Astrocyte of the cerebellum (primary cell): Measurements from ENCODE around the gene DTNBP1.

Experiments used
- DNase-seq: peaks from one replicate; pipeline ENCODE4 v3.0.0-alpha.2; 2011; ENCODE audit warnings: low read depth
- H3K4me3 ChIP-seq: 2 replicates; pipeline ENCODE4 v1.5.1; 2011; ENCODE audit warnings: mild to moderate bottlenecking, low read depth, low read length, moderate library complexity
- in situ Hi-C: cut with HindIII; loops from 2 replicates; pipeline ENCODE4 v1.10.0; 2017; ENCODE audit warnings: low sequenced_read_pairs
- TF ChIP-seq, protein P1 (sequence below): IDR thresholded peaks from 2 replicates; pipeline ENCODE4 v1.5.1; 2012; ENCODE audit warnings: low read length, low read depth, moderate library complexity, mild to moderate bottlenecking; ENCODE audit errors: missing control alignments

DTNBP1 gene

DNA sequence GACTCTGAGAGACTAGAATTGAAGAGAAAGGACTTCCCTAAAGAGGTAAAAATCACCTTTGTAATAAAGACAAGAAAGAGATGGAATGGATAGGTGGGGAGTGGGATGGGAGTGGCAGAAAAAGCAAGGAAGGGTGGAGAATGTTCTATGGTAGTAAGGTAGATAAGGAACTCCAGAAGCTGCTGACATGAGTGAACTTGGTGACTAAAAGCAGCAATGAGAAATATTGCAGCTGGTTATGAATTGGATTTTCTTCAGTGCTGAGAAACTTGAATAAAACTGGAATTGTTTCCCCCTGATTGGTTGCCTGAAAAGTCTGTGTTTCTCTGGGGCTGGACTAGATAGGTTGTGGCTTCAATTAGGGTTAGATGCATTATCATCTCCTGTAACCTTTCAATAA is 15.7 kb upstream of the DTNBP1 start:
- no peak overlapping the region for H3K4me3 ChIP-seq
- in situ Hi-C loops = loop anchor here (25.0 kb wide), 1 partner anchor 509 kb away; no protein-coding TSS in a partner anchor
- TF ChIP-seq, protein P1, sequence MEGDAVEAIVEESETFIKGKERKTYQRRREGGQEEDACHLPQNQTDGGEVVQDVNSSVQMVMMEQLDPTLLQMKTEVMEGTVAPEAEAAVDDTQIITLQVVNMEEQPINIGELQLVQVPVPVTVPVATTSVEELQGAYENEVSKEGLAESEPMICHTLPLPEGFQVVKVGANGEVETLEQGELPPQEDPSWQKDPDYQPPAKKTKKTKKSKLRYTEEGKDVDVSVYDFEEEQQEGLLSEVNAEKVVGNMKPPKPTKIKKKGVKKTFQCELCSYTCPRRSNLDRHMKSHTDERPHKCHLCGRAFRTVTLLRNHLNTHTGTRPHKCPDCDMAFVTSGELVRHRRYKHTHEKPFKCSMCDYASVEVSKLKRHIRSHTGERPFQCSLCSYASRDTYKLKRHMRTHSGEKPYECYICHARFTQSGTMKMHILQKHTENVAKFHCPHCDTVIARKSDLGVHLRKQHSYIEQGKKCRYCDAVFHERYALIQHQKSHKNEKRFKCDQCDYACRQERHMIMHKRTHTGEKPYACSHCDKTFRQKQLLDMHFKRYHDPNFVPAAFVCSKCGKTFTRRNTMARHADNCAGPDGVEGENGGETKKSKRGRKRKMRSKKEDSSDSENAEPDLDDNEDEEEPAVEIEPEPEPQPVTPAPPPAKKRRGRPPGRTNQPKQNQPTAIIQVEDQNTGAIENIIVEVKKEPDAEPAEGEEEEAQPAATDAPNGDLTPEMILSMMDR = no peak
- DNase-seq = no peak

DNA sequence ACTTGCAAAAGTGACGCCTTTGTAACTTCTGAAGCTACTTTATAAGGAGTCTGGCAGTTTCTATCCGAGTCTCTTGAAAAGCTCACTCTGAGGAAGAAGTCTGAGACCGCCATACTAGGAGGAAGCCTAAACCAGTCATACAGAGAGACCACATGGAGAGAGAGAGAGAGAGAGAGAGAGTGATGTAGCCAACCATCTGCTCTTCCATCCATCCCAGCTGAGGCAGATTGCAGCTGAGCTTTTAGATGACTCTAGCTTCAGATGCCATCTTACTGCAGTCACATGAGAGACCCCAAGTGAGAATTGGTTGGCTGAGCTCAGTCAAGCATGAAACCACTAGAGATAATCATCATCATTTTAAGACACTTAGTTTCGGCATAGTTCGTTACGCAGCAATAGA is 15.0 kb upstream of the DTNBP1 start:
- in situ Hi-C loops = loop anchor here (25.0 kb wide), 1 partner anchor 509 kb away; no protein-coding TSS in a partner anchor
- no peak overlapping the region for H3K4me3 ChIP-seq
- DNase-seq = no peak
- TF ChIP-seq, protein P1 = no peak

DNA sequence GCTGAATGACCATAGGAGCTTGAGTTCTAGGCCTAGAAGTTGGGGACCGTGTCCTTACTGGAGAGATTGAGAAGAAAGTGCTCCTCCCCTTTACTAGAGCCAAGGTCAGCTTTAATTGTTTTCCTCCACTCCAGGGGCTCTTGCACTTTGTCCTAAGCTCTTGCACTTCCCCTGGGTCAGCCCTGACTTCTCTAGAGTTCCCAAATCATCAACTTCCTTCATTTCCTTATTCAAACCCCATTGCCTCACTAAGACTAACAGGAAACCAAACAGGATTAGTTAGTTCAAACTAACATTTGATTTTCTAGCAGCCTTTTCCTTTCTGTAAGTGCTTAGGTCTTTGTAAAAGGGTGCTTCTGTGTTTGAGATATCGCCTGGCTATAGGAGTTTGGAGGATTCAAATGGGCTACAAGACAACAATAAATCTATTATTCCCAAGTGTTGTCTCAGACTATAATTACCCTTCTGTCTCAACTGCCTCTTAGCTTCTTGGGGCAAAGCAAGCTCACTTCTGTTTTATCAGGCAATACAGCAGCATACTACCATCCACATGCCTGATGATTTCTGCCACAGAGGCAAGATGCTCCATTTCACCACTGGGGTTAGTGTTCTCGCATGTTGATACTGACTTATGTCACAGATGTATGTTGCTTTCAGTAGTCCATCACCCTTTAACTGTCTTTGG is 12.8 kb upstream of the DTNBP1 start:
- TF ChIP-seq, protein P1 = no peak
- no peak for DNase-seq
- in situ Hi-C loops = loop anchor here (25.0 kb wide), 1 partner anchor 512 kb away; no protein-coding TSS in a partner anchor
- H3K4me3 ChIP-seq = no peak overlapping the region

DNA sequence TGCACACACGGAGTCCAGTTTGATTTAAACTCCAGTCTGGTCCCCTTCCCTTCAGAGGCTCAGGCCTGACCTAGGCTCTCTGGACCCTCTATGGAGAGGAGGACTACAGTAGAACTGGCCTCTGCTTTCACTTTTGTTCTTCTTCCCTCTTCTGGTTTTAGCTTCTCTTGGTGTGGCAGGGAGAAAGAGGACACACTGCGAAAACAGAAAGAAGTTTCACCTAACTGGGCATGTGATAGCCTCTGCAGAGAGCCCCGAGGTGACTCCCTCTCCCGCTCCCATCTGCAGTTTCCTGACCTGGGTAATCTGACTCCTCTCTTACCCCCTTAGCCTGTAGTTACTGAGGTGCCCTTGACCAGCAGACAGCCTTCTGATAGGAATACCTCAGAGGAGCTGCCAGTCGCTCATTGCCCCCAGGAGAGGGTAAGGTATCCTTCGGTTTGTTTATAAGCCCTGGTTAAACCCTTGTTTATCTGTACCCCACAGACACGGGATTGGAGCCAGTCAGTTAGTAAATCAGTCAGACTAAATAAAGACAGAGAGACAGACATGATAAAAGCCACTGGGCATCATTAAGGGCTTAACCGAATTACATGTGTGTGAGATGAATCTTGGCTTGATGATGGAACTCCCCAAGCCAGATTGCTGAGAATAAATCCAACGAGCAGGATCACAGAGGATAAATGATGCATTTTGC is 12.0 kb upstream of the DTNBP1 start:
- TF ChIP-seq, protein P1 = no peak
- in situ Hi-C loops = loop anchor here (25.0 kb wide), 1 partner anchor 512 kb away; no protein-coding TSS in a partner anchor
- no peak for DNase-seq
- H3K4me3 ChIP-seq = no peak overlapping the region

DNA sequence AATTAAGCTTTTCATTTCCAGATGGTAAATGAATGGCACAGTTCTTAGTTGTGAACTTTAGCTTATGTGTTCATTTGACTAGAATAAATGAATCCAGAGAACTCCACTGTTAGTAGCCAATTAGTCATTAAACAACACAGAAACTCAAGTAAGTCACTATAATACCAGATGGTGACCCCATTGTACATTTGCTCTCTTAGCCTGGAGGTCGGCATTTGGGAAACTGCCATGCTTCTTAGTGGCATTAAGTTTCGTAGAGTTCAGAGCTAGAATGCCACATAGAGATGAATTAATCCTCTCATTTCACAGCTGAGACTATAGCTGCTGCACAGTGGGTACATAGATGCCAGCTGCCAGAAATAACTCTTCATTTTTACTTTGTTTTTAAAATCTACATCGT is 10.8 kb upstream of the DTNBP1 start:
- no peak overlapping the region for H3K4me3 ChIP-seq
- in situ Hi-C loops = no loop called here
- DNase-seq = no peak
- TF ChIP-seq, protein P1 = no peak

DNA sequence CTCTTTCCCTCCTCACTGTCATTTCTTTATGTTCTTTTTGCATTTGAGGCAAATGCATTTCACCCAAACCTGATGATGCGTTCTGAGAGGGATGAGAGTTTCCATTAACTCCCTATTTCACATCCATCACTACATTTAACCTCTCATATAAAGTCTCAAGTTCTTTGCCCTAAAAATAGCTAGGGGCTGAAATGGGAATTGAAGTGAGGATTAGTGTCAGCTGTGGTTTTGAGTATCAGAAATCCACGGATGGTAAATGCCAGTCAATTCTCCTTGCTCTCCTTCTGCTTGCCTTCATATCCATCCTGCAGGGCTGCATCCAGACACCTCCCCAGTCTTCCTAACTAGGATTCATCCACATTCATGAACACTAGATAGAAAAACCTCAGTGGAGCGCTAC is 10.0 kb upstream of the DTNBP1 start:
- H3K4me3 ChIP-seq = no peak overlapping the region
- in situ Hi-C loops = no loop called here
- TF ChIP-seq, protein P1 = no peak
- DNase-seq = no peak
